ENCODE data around the gene SSBP4. TPM values are rescaled to one million over a fixed set of nuclear protein-coding genes. Genes with fewer than 3 reads are reported as not detected.

SSBP4 gene
- total and polyA plus RNA-seq, 2 experiments from 2014 or later: 151 to 180 TPM

- Histone ChIP-seq H3K4me3 (no peak overlapping the region), H3K27ac (no peak overlapping the region), H3K27me3 (no peaks in the 10 kb centered on the region), H3K36me3 (peaks cover 5% of the 10 kb centered on the region), H3K9me3 (ENCODE audit: low read depth) (no peaks in the 10 kb centered on the region), H3K4me1 (ENCODE audit: low read depth) (peaks cover under 1% of the 10 kb centered on the region)
- TF ChIP-seq CTCF (IDR thresholded peaks at IDR 0.05; ENCODE audit: low read depth, low read length): no peak
- no peak for DNase-seq (ENCODE audit: low read depth in 1 of 2, low spot score in 1 of 2)
Observed at GRCh38 chr19:18452386-18452785, 33.2 kb downstream of the SSBP4 start.

- H3K27ac ChIP-seq: no peak overlapping the region
- no peaks in the 10 kb centered on the region for H3K4me1 ChIP-seq (ENCODE audit: low read depth)
- H3K4me3 ChIP-seq: no peak overlapping the region
- H3K9me3 ChIP-seq (ENCODE audit: low read depth): no peaks in the 10 kb centered on the region
- peaks cover 2% of the 10 kb centered on the region for H3K36me3 ChIP-seq
- no peak for DNase-seq (ENCODE audit: low read depth in 1 of 2, low spot score in 1 of 2)
- no peaks in the 10 kb centered on the region for H3K27me3 ChIP-seq
- TF ChIP-seq CTCF (IDR thresholded peaks at IDR 0.05; ENCODE audit: low read depth, low read length): no peak
Observed at GRCh38 chr19:18453269-18454024, 34.2 kb downstream of the SSBP4 start.

GRCh38 chr19:18456279-18456678 is 37.1 kb downstream of the SSBP4 start:
- no peak for TF ChIP-seq CTCF (IDR thresholded peaks at IDR 0.05; ENCODE audit: low read depth, low read length)
- Histone ChIP-seq H3K4me3 (no peak overlapping the region), H3K36me3 (no peaks in the 10 kb centered on the region), H3K4me1 (ENCODE audit: low read depth) (no peaks in the 10 kb centered on the region), H3K9me3 (ENCODE audit: low read depth) (no peaks in the 10 kb centered on the region), H3K27me3 (no peaks in the 10 kb centered on the region), H3K27ac (no peak overlapping the region)
- DNase-seq (ENCODE audit: low read depth in 1 of 2, low spot score in 1 of 2): no peak

- H3K9me3 ChIP-seq (ENCODE audit: low read depth): no peaks in the 10 kb centered on the region
- no peak for TF ChIP-seq CTCF (IDR thresholded peaks at IDR 0.05; ENCODE audit: low read depth, low read length)
- no peak overlapping the region for H3K27ac ChIP-seq
- H3K4me1 ChIP-seq (ENCODE audit: low read depth): no peaks in the 10 kb centered on the region
- no peak for DNase-seq (ENCODE audit: low read depth in 1 of 2, low spot score in 1 of 2)
- H3K36me3 ChIP-seq: no peaks in the 10 kb centered on the region
- H3K4me3 ChIP-seq: no peak overlapping the region
- H3K27me3 ChIP-seq: no peaks in the 10 kb centered on the region
Observed at GRCh38 chr19:18456974-18457373, 37.8 kb downstream of the SSBP4 start.

- H3K36me3 ChIP-seq: no peaks in the 10 kb centered on the region
- no peaks in the 10 kb centered on the region for H3K4me1 ChIP-seq (ENCODE audit: low read depth)
- no peaks in the 10 kb centered on the region for H3K27me3 ChIP-seq
- no peak overlapping the region for H3K27ac ChIP-seq
- no peak for TF ChIP-seq CTCF (IDR thresholded peaks at IDR 0.05; ENCODE audit: low read depth, low read length)
- no peaks in the 10 kb centered on the region for H3K9me3 ChIP-seq (ENCODE audit: low read depth)
- no peak overlapping the region for H3K4me3 ChIP-seq
- DNase-seq (ENCODE audit: low read depth in 1 of 2, low spot score in 1 of 2): no peak
Observed at GRCh38 chr19:18457483-18458331, 38.5 kb downstream of the SSBP4 start.

Data from cardiac muscle cell (in vitro differentiated cells and primary cell).